Measurements from ENCODE around the gene CHCHD2. TPM values are rescaled to one million over a fixed set of nuclear protein-coding genes. Genes with fewer than 3 reads are reported as not detected.
"Not testable (repeated sequence)": the region's sequence is repeated elsewhere in the genome, so short reads cannot be mapped to it uniquely, and the experiment has no call there.

The CHCHD2 gene, protein sequence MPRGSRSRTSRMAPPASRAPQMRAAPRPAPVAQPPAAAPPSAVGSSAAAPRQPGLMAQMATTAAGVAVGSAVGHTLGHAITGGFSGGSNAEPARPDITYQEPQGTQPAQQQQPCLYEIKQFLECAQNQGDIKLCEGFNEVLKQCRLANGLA
- total RNA-seq: 318 and 330 TPM in 2 replicates
- long read RNA-seq, transcript CHCHD2-201 (4 exons, 901 nt): major isoform, 209 of 213 reads
- long read RNA-seq, partial matches to known transcripts: 1 of 213 reads
- long read RNA-seq, other reads (novel, unspliced or antisense): 3 of 213 reads

- TF ChIP-seq, protein P1, sequence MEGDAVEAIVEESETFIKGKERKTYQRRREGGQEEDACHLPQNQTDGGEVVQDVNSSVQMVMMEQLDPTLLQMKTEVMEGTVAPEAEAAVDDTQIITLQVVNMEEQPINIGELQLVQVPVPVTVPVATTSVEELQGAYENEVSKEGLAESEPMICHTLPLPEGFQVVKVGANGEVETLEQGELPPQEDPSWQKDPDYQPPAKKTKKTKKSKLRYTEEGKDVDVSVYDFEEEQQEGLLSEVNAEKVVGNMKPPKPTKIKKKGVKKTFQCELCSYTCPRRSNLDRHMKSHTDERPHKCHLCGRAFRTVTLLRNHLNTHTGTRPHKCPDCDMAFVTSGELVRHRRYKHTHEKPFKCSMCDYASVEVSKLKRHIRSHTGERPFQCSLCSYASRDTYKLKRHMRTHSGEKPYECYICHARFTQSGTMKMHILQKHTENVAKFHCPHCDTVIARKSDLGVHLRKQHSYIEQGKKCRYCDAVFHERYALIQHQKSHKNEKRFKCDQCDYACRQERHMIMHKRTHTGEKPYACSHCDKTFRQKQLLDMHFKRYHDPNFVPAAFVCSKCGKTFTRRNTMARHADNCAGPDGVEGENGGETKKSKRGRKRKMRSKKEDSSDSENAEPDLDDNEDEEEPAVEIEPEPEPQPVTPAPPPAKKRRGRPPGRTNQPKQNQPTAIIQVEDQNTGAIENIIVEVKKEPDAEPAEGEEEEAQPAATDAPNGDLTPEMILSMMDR (conservative IDR thresholded peaks at IDR 0.05): no peak
- DNase-seq (ENCODE audit: low read depth, low spot score): peak; percentile 74
- Mint-ChIP-seq H3K4me3 (peak within 1 kb of the TSS; percentile 97), H3K9me3 (peaks cover 3% of the 10 kb centered on the region), H3K4me1 (peaks cover 20% of the 10 kb centered on the region), H3K36me3 (ENCODE audit: low read depth) (peaks cover 21% of the 10 kb centered on the region), H3K27ac (ENCODE audit: unreplicated experiment) (peak within 1 kb of the TSS; percentile 96), H3K27me3 (ENCODE audit: low read depth) (peaks cover 21% of the 10 kb centered on the region)
Observed at GRCh38 chr7:56106108-56107073, at the start of gene CHCHD2. Gene CHCHD2, minus strand, starts transcription at chr7:56106476. Its CDS starts 63 bp downstream, at chr7:56106413.

DNA sequence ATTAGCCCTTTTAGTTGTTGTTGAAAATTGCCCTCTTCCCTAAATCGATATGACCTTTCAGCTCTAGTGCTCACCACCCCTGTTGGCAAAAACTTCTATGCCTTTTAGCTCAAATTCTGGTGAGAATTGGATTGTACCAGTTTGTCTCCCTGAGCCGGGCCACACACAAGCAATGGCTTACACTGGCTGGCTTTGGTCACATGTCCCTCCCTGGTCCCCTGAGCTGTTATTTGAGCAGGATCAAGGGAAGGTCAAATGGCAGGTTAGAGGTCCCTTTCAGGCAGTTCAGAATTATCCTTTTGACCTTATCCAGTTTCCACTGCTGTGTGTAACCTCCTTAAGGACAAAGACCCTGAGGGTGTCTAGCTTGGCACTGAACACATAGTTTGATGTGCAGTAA is 24.8 kb upstream of the CHCHD2 start:
- H3K27ac Mint-ChIP-seq (ENCODE audit: unreplicated experiment); H3K9me3 Mint-ChIP-seq; H3K27me3 Mint-ChIP-seq (ENCODE audit: low read depth); DNase-seq (ENCODE audit: low read depth, low spot score); H3K4me3 Mint-ChIP-seq; H3K36me3 Mint-ChIP-seq (ENCODE audit: low read depth); H3K4me1 Mint-ChIP-seq: not testable (repeated sequence)

GRCh38 chr7:56127241-56127975 is 21.1 kb upstream of the CHCHD2 start:
- no peaks in the 10 kb centered on the region for H3K27me3 Mint-ChIP-seq (ENCODE audit: low read depth)
- H3K27ac Mint-ChIP-seq (ENCODE audit: unreplicated experiment): no peak overlapping the region
- no peaks in the 10 kb centered on the region for H3K36me3 Mint-ChIP-seq (ENCODE audit: low read depth)
- TF ChIP-seq, protein P1 (conservative IDR thresholded peaks at IDR 0.05): no peak
- peaks cover 3% of the 10 kb centered on the region for H3K9me3 Mint-ChIP-seq
- no peak overlapping the region for H3K4me3 Mint-ChIP-seq
- DNase-seq (ENCODE audit: low read depth, low spot score): no peak
- no peaks in the 10 kb centered on the region for H3K4me1 Mint-ChIP-seq

- H3K36me3 Mint-ChIP-seq (ENCODE audit: low read depth): no peaks in the 10 kb centered on the region
- H3K27me3 Mint-ChIP-seq (ENCODE audit: low read depth): no peaks in the 10 kb centered on the region
- no peaks in the 10 kb centered on the region for H3K4me1 Mint-ChIP-seq
- DNase-seq (ENCODE audit: low read depth, low spot score): no peak
- TF ChIP-seq, protein P1 (conservative IDR thresholded peaks at IDR 0.05): no peak
- no peak overlapping the region for H3K4me3 Mint-ChIP-seq
- H3K9me3 Mint-ChIP-seq: peaks cover 5% of the 10 kb centered on the region
- no peak overlapping the region for H3K27ac Mint-ChIP-seq (ENCODE audit: unreplicated experiment)
Observed at GRCh38 chr7:56125831-56126230, 19.6 kb upstream of the CHCHD2 start.

- TF ChIP-seq, protein P1 (conservative IDR thresholded peaks at IDR 0.05): no peak
- Mint-ChIP-seq H3K9me3 (peaks cover 8% of the 10 kb centered on the region), H3K27ac (ENCODE audit: unreplicated experiment) (no peak overlapping the region)
Observed at GRCh38 chr7:56124981-56125380, 18.7 kb upstream of the CHCHD2 start.

More at GRCh38 chr7:56124981-56125380, 18.7 kb upstream of the CHCHD2 start:
- H3K27me3 Mint-ChIP-seq (ENCODE audit: low read depth): no peaks in the 10 kb centered on the region
- DNase-seq (ENCODE audit: low read depth, low spot score): no peak
- no peak overlapping the region for H3K4me3 Mint-ChIP-seq
- no peaks in the 10 kb centered on the region for H3K4me1 Mint-ChIP-seq
- H3K36me3 Mint-ChIP-seq (ENCODE audit: low read depth): peaks cover 3% of the 10 kb centered on the region
